NCI-H1092 treated with DMSO at 0.1 percent for 48 hours (cell line): Measurements from ENCODE around the gene EZR.
A peak's percentile ranks its signal among the peaks of the same experiment; 100 is the strongest.

Source experiments
- DNase-seq: peaks from one replicate; lab custom pipeline; 2025; lab: John Stamatoyannopoulos, UW

Gene EZR

GRCh38 chr6:158817728-158818580 lies 1.2 kb downstream of the EZR start:
- peak; percentile 60 for DNase-seq

GRCh38 chr6:158816803-158817727 lies 2.1 kb downstream of the EZR start:
- peak; percentile 40 for DNase-seq

GRCh38 chr6:158816329-158816728 lies 2.8 kb downstream of the EZR start:
- no peak for DNase-seq

- no peak for DNase-seq
These were observed 3.3 kb downstream of the EZR start for GRCh38 chr6:158815907-158816306.

- no peak for DNase-seq
These were observed 3.8 kb downstream of the EZR start for GRCh38 chr6:158815379-158815724.

- no peak for DNase-seq
These were observed 6.1 kb downstream of the EZR start for GRCh38 chr6:158813032-158813431.

- no peak for DNase-seq
These were observed 6.6 kb downstream of the EZR start for GRCh38 chr6:158812611-158813010.

GRCh38 chr6:158810155-158811095 lies 8.7 kb downstream of the EZR start:
- DNase-seq, result no peak

- DNase-seq, result peak; percentile 4
These were observed 10.1 kb downstream of the EZR start for GRCh38 chr6:158808941-158809678.

GRCh38 chr6:158808442-158808833 lies 10.7 kb downstream of the EZR start:
- DNase-seq, result no peak

GRCh38 chr6:158807515-158808441 lies 11.4 kb downstream of the EZR start:
- DNase-seq, result no peak

- DNase-seq, result no peak
These were observed 13.3 kb downstream of the EZR start for GRCh38 chr6:158805698-158806377.

GRCh38 chr6:158804207-158804606 lies 15.0 kb downstream of the EZR start:
- no peak for DNase-seq

- DNase-seq, result no peak
These were observed 15.4 kb downstream of the EZR start for GRCh38 chr6:158803733-158804143.

GRCh38 chr6:158801655-158802294 lies 17.4 kb downstream of the EZR start:
- no peak for DNase-seq

- peak; percentile 70 for DNase-seq
These were observed 19.9 kb downstream of the EZR start for GRCh38 chr6:158799051-158799792.

- no peak for DNase-seq
These were observed 20.9 kb downstream of the EZR start for GRCh38 chr6:158798311-158798710.
